Stimulated activated CD4-positive, alpha-beta T cell treated with anti-CD3 and anti-CD28 coated beads, Interleukin-4, amount 100 ng/mL, for 24 hours (primary cell): ENCODE results near the gene TEX11.

Experiments
- DNase-seq: peaks from one replicate; pipeline ENCODE4 v3.0.0-alpha.2; 2020

The TEX11 gene

GRCh38 chrX:70485466-70485865, 423.0 kb downstream of the TEX11 start:
- no peak for DNase-seq

GRCh38 chrX:70482300-70482699, 426.2 kb downstream of the TEX11 start:
- no peak for DNase-seq

DNA sequence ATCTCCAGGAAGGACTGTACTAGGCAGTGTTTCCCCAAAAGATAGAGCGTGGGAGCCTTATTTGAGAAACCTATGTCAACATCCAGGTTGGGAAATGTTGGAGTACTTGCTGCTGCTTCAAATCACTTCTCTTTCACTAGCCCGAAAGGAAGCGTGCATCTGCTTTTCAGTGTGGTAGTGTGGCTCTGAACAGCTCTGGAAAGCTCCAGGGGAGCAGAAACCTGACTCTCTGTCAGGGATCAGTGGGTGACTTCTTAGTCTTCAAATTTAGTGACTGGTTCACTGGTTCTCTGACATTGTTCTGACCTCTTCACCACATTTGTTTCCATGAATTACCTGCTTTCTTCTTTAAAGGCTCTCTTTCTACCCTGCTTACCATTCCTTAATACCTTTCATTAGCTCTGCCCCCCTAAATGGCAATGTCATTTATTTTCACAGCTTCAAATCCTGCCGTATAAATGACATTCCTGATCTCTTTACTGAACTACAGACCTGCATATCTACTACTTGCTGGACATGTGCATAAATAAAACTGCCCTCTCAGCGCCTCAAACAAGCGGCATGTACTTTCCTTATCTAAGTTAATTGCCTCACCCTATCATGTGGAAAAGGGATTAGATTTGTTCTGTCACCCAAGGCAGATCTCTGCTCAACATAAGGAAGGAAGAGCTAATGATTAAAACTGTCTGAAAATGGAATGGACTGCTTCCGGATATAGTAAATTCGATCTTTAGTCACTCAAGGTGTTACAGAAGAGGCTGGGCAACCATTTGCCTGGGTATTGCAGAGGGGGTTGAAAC, 426.8 kb downstream of the TEX11 start:
- no peak for DNase-seq

GRCh38 chrX:70480660-70481018, 427.9 kb downstream of the TEX11 start:
- DNase-seq, result no peak

GRCh38 chrX:70479922-70480659, 428.4 kb downstream of the TEX11 start:
- DNase-seq, result no peak

GRCh38 chrX:70479247-70479921, 429.1 kb downstream of the TEX11 start:
- no peak for DNase-seq
